K562 (cell line): Measurements from ENCODE around the gene PPY. TPM values are rescaled to one million over a fixed set of nuclear protein-coding genes. Genes with fewer than 3 reads are reported as not detected.

ENCODE experiments used
- CBX8 ChIP-seq: fragments of 200-600 bp; sonication (generic); IDR thresholded peaks from 2 replicates; pipeline ENCODE4 v1.6.1; 2012; ENCODE audit warnings: borderline replicate concordance, mixed run types, low read depth, mild to moderate bottlenecking, moderate library complexity, mixed read lengths, low read length, control low read depth, inconsistent platforms; ENCODE audit not compliant: poor library complexity, severe bottlenecking; ENCODE audit errors: extremely low read depth
- DMBX1 ChIP-seq: fragments of 250-450 bp; sonication (Bioruptor Pico); IDR thresholded peaks from 2 replicates; pipeline ENCODE4 v1.8.0; 2022; ENCODE audit warnings: inconsistent platforms, mild to moderate bottlenecking, moderate library complexity, borderline replicate concordance
- SRSF3 ChIP-seq: fragments of 200-400 bp; formaldehyde crosslinking; IDR thresholded peaks from 2 replicates; pipeline ENCODE4 v1.6.1; 2016; ENCODE audit warnings: mild to moderate bottlenecking, low read length, moderate library complexity; ENCODE audit not compliant: insufficient read depth
- TBP ChIP-seq: optimal IDR thresholded peaks from 2 replicates; pipeline ENCODE3; 2011; ENCODE audit warnings: low read depth, low read length, improper control_type of control experiment
- ZBTB26 ChIP-seq: fragments of 450-650 bp; formaldehyde crosslinking; IDR thresholded peaks from 2 replicates; pipeline ENCODE4 v1.4.0; 2022; ENCODE audit warnings: missing genetic modification characterization
- ZNF41 ChIP-seq: fragments of 250-450 bp; sonication (Bioruptor Pico); conservative IDR thresholded peaks from 2 replicates; pipeline ENCODE4 v1.4.0; 2020; ENCODE audit warnings: mild to moderate bottlenecking
- polyA plus RNA-seq, 8 experiments: library from polyadenylated mRNA; depleted of rRNA in 4 of 8; stranded (reverse) in 5 of 8; unstranded in 3 of 8; fragments of >200 nt; fragmentation: Nextera tagmentation in 2 of 8; fragmentation: Illumina TruSeq in 1 of 8; extraction: Ambion mirVana in 2 of 8; extraction: Trizol in 1 of 8; gene quantifications; 2 replicates each; pipeline versions ENCODE4 v1.2.1 to v1.2.3, GENCODE V29; 2011 to 2014; ENCODE audit warnings: inconsistent platforms in 1 of 8, missing spikeins in 1 of 8
- total RNA-seq, 7 experiments: library from RNA; depleted of rRNA in 6 of 7; stranded (reverse); fragments of >200 nt in 6 of 7; fragmentation: Illumina TruSeq in 2 of 7; extraction: Trizol in 2 of 7; gene quantifications; 2 replicates each; pipeline versions ENCODE4 v1.2.1 to v1.2.3, GENCODE V29; 2011 to 2021; ENCODE audit warnings: low replicate concordance in 1 of 7

PPY gene
- total and polyA plus RNA-seq, 9 of the 15 experiments (the other 6 are each of a cell fraction or from before 2014, with no cell fraction given), result not detected

GRCh38 chr17:43901861-43902589 is 40.3 kb downstream of the PPY start (continued):
- no peak for TF ChIP-seq ZBTB26 (CRISPR knock-in tag)
- TF ChIP-seq SRSF3, result no peak
- TF ChIP-seq DMBX1, result no peak
- TF ChIP-seq TBP, result no peak
- no peak for TF ChIP-seq ZNF41 (CRISPR knock-in tag)
- TF ChIP-seq CBX8, result no peak
- TF ChIP-seq, all 486 proteins: peak for 0
